H9 (cell line): ENCODE results near the gene SCN1B. TPM values are rescaled to one million over a fixed set of nuclear protein-coding genes. Genes with fewer than 3 reads are reported as not detected.

Experiments
- DNase-seq: peaks from one replicate; pipeline ENCODE4 v3.0.0-alpha.2; 2017
- H2AFZ ChIP-seq: one replicate; pipeline ENCODE4 v1.6.1; 2013; ENCODE audit warnings: mild to moderate bottlenecking, low read length, control low read depth, moderate library complexity
- H2AK5ac ChIP-seq: 2 replicates; pipeline ENCODE4 v1.6.1; 2013; ENCODE audit warnings: low read length, control low read depth, mixed read lengths; ENCODE audit not compliant: insufficient read length
- H2BK120ac ChIP-seq: one replicate; pipeline ENCODE4 v1.6.1; 2013; ENCODE audit warnings: low read depth, mild to moderate bottlenecking, low read length, control low read depth, inconsistent platforms; ENCODE audit not compliant: poor library complexity, severe bottlenecking
- H2BK12ac ChIP-seq: 2 replicates; pipeline ENCODE4 v1.6.1; 2013; ENCODE audit warnings: low read length, control low read depth, mixed read lengths, low read depth; ENCODE audit not compliant: insufficient read length
- H2BK15ac ChIP-seq: 2 replicates; pipeline ENCODE4 v1.6.1; 2013; ENCODE audit warnings: low read depth, low read length, control low read depth
- H2BK20ac ChIP-seq: one replicate; pipeline ENCODE4 v1.6.1; 2013; ENCODE audit warnings: low read depth, mild to moderate bottlenecking, low read length, control low read depth, inconsistent platforms; ENCODE audit not compliant: poor library complexity, severe bottlenecking
- H2BK5ac ChIP-seq: 2 replicates; pipeline ENCODE4 v1.6.1; 2013; ENCODE audit warnings: low read length, control low read depth, mixed read lengths; ENCODE audit not compliant: insufficient read length
- H3K14ac ChIP-seq: 2 replicates; pipeline ENCODE4 v1.6.1; 2013; ENCODE audit warnings: low read length, control low read depth; ENCODE audit not compliant: insufficient read depth
- H3K18ac ChIP-seq: 2 replicates; pipeline ENCODE4 v1.6.1; 2013; ENCODE audit warnings: low read depth, mild to moderate bottlenecking, mixed read lengths, low read length, control low read depth; ENCODE audit not compliant: insufficient read length
- H3K23ac ChIP-seq: 2 replicates; pipeline ENCODE4 v1.6.1; 2013; ENCODE audit warnings: low read length, control low read depth, mixed read lengths, low read depth; ENCODE audit not compliant: insufficient read length
- H3K23me2 ChIP-seq: 2 replicates; pipeline ENCODE4 v1.6.1; 2013; ENCODE audit warnings: low read depth, mild to moderate bottlenecking, mixed read lengths, low read length, control low read depth; ENCODE audit not compliant: insufficient read length, poor library complexity, severe bottlenecking
- H3K27ac ChIP-seq: 2 replicates; pipeline ENCODE4 v1.5.1; 2013; ENCODE audit warnings: low read length, control low read depth, mixed read lengths, low read depth; ENCODE audit not compliant: insufficient read length
- H3K27me3 ChIP-seq: 2 replicates; pipeline ENCODE4 v1.6.1; 2013; ENCODE audit warnings: low read length, control low read depth, inconsistent platforms; ENCODE audit not compliant: insufficient read depth
- H3K4ac ChIP-seq: 2 replicates; pipeline ENCODE4 v1.6.1; 2013; ENCODE audit warnings: low read depth, mild to moderate bottlenecking, control low read depth, inconsistent platforms, low read length, moderate library complexity
- H3K4me1 ChIP-seq: 2 replicates; pipeline ENCODE4 v1.6.1; 2013; ENCODE audit warnings: low read length, control low read depth, inconsistent platforms; ENCODE audit not compliant: insufficient read depth
- H3K4me2 ChIP-seq: 2 replicates; pipeline ENCODE4 v1.6.1; 2013; ENCODE audit warnings: low read length, control low read depth, mixed read lengths; ENCODE audit not compliant: insufficient read length, insufficient read depth
- H3K56ac ChIP-seq: 2 replicates; pipeline ENCODE4 v1.6.1; 2013; ENCODE audit warnings: low read depth, mild to moderate bottlenecking, mixed read lengths, low read length, control low read depth; ENCODE audit not compliant: insufficient read length
- H3K79me1 ChIP-seq: 2 replicates; pipeline ENCODE4 v1.6.1; 2013; ENCODE audit warnings: low read depth, mild to moderate bottlenecking, moderate library complexity, low read length, control low read depth, inconsistent platforms; ENCODE audit not compliant: insufficient read depth, poor library complexity, severe bottlenecking
- H3K79me2 ChIP-seq: 2 replicates; pipeline ENCODE4 v1.6.1; 2013; ENCODE audit warnings: low read length, control low read depth, inconsistent platforms; ENCODE audit not compliant: insufficient read depth
- H3K9ac ChIP-seq: 2 replicates; pipeline ENCODE4 v1.6.1; 2013; ENCODE audit warnings: low read length, control low read depth, mixed read lengths; ENCODE audit not compliant: insufficient read length; ENCODE audit errors: extremely low read depth
- H3K9me3 ChIP-seq: one replicate; pipeline ENCODE4 v1.6.1; 2013; ENCODE audit warnings: low read depth, low read length, inconsistent platforms; ENCODE audit not compliant: control insufficient read depth
- H3T11ph ChIP-seq: one replicate; pipeline ENCODE4 v1.6.1; 2013; ENCODE audit warnings: mild to moderate bottlenecking, low read length, control low read depth, inconsistent platforms
- H4K20me1 ChIP-seq: one replicate; pipeline ENCODE4 v1.6.1; 2013; ENCODE audit not compliant: control insufficient read depth, insufficient read length, insufficient read depth
- H4K5ac ChIP-seq: 2 replicates; pipeline ENCODE4 v1.6.1; 2013; ENCODE audit warnings: low read depth, mild to moderate bottlenecking, mixed read lengths, low read length, control low read depth; ENCODE audit not compliant: insufficient read length
- H4K8ac ChIP-seq: replicated peaks from 2 replicates; pipeline ENCODE4 v1.6.1; 2013; ENCODE audit warnings: low read length, control low read depth, mixed read lengths, low read depth; ENCODE audit not compliant: insufficient read length
- H4K91ac ChIP-seq: 2 replicates; pipeline ENCODE4 v1.6.1; 2013; ENCODE audit warnings: low read depth, mild to moderate bottlenecking, moderate library complexity, mixed read lengths, low read length, control low read depth; ENCODE audit not compliant: insufficient read length
- H3K27ac Mint-ChIP-seq, 3 experiments: 2 replicates in 2 of 3; 3 replicates in 1 of 3; pipeline ENCODE4 v1.8.0; 2020 to 2021; ENCODE audit warnings: mixed read lengths in 3 of 3, mild to moderate bottlenecking in 1 of 3, moderate library complexity in 1 of 3
- H3K27me3 Mint-ChIP-seq: 2 replicates; pipeline ENCODE4 v1.8.0; 2021; ENCODE audit warnings: low read depth, mild to moderate bottlenecking, moderate library complexity, mixed read lengths
- H3K36me3 Mint-ChIP-seq, 3 experiments: 2 replicates in 2 of 3; 3 replicates in 1 of 3; pipeline ENCODE4 v1.8.0; 2020 to 2021; ENCODE audit warnings: low read depth in 3 of 3, mixed read lengths in 3 of 3; ENCODE audit not compliant: insufficient read depth in 1 of 3
- H3K4me1 Mint-ChIP-seq, 2 experiments: 2 replicates each; pipeline ENCODE4 v1.8.0; 2020; ENCODE audit warnings: mixed read lengths in 2 of 2
- H3K4me3 Mint-ChIP-seq, 2 experiments: 2 replicates in 1 of 2; 3 replicates in 1 of 2; pipeline ENCODE4 v1.8.0; 2020 to 2021; ENCODE audit warnings: mild to moderate bottlenecking in 2 of 2, mixed read lengths in 2 of 2, moderate library complexity in 1 of 2
- H3K9me3 Mint-ChIP-seq, 2 experiments: 2 replicates in 1 of 2; 3 replicates in 1 of 2; pipeline ENCODE4 v1.8.0; 2020; ENCODE audit warnings: mild to moderate bottlenecking in 2 of 2, mixed read lengths in 2 of 2, moderate library complexity in 1 of 2
- CTCF ChIP-seq: fragments of 200-600 bp; sonication (generic); conservative IDR thresholded peaks from 3 replicates; pipeline ENCODE4 v1.8.0; 2021; ENCODE audit warnings: antibody characterized with exemption, mild to moderate bottlenecking
- WGBS: extraction: QIAGEN DNeasy Blood & Tissue Kit; methylation state at CpG from one replicate; pipeline ENCODE4 v1.1.7; 2013; ENCODE audit warnings: missing lambda C conversion rate, low lambda C conversion rate, mixed read lengths; ENCODE audit not compliant: insufficient read length; ENCODE audit errors: extremely low coverage; 5-methylcytosine and 5-hydroxymethylcytosine counted together
- total RNA-seq: library from RNA; stranded (reverse); gene quantifications from 2 replicates; pipeline ENCODE4 v1.2.1, GENCODE V29; 2021

SCN1B gene
- total RNA-seq, 1 experiment from 2014 or later, result 3.8 TPM

GRCh38 chr19:35044317-35045117, 14.2 kb downstream of the SCN1B start:
- WGBS, result no CpG with 5 or more reads among the region's 9 CpGs
- Histone ChIP-seq H4K8ac (no peak overlapping the region), H3K79me1 (no peaks in the 10 kb centered on the region), H2AK5ac (no peak overlapping the region), H2BK12ac (no peak overlapping the region), H2BK20ac (no peak overlapping the region), H3K18ac (no peak overlapping the region), H3K79me2 (no peaks in the 10 kb centered on the region), H3K23me2 (peaks cover 10% of the 10 kb centered on the region), H2AFZ (no peak overlapping the region), H3K27ac (no peak overlapping the region), H2BK5ac (no peak overlapping the region), H4K91ac (no peak overlapping the region), H3K9me3 (no peaks in the 10 kb centered on the region), H2BK15ac (no peak overlapping the region), H3K23ac (no peak overlapping the region), H3K4ac (no peak overlapping the region), H3T11ph (no peak overlapping the region), H3K27me3 (no peaks in the 10 kb centered on the region), H3K9ac (no peak overlapping the region), H4K20me1 (peaks cover 4% of the 10 kb centered on the region), H4K5ac (no peak overlapping the region), H3K56ac (no peak overlapping the region), H3K4me1 (peaks cover 5% of the 10 kb centered on the region; the same call in 1 of the 2 replicates), H3K14ac (no peak overlapping the region), H3K4me2 (no peak overlapping the region), H2BK120ac (no peak overlapping the region)
- peaks cover 2% of the 10 kb centered on the region for H3K27me3 Mint-ChIP-seq
- H3K27ac Mint-ChIP-seq, result peak overlapping the region in 1 of 3 experiments; percentile 65; a peak in 3 of 7 replicates
- DNase-seq, result peak; percentile 75
- no peaks in the 10 kb centered on the region; a peak in 3 of 7 replicates for H3K36me3 Mint-ChIP-seq
- peak overlapping the region in 1 of 2 experiments; percentile 3; a peak in 1 of 5 replicates for H3K4me3 Mint-ChIP-seq
- peaks cover 42 to 51% of the 10 kb centered on the region in 2 experiments for H3K4me1 Mint-ChIP-seq
- TF ChIP-seq CTCF, result peak; percentile 99
- no peaks in the 10 kb centered on the region for H3K9me3 Mint-ChIP-seq
